Posterior cingulate gyrus (tissue), 11 donors: ENCODE data around the gene LYRM2.

ENCODE experiments used
- DNase-seq, 10 donors: peaks; one replicate each; pipeline versions ENCODE4 v3.0.0 to v3.0.0-alpha.2; 2020 to 2021; ENCODE audit warnings: mixed read lengths in 3 of 10
- intact Hi-C: fragments of 100-400 bp; cut with DNase I; formaldehyde crosslinking; loops from one replicate; pipeline ENCODE4 v1.15.1; 2023

Gene LYRM2, protein sequence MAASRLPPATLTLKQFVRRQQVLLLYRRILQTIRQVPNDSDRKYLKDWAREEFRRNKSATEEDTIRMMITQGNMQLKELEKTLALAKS

DNA sequence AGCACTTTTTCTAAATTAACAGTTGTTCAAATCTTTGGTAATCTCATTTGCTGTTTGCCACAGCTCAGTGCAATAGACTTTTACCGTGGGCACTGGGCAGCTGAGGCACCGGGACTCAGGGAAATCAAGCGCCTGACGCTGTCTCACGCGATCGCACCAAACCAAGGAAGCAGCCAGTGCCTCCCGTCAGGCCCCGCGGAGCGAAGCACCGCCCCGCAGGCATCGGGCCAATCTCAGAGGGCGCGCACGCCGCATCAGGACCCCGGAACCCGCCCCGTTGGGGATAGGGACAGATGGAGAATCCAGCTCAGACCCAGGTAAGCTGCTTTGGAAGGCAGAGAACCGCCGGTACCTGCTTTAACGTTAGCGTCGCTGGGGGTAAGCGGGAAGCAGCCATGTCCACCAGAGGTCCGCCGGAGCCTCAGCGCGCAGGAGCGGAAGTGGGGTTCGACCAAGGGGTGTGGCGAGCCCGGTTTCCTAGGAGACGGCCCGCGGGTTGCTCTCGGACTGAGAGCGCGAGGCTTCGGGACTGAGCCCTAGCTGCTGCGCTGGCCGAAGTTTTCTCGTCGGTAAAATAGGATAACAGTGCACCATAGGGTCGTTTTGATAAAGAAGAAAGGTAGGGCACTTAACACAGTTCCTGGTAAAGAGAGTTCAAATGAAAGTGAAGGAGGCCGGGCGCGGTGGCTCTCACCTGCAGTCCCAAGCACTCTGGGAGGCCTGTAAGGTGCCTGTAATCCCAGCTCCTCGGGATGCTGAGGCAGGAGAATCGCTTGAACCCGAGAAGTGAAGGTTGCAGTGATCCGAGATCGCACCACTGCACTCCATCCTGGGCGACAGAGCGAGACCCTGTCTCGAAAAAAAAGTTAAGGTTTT, at the start of gene LYRM2:
TSS of gene LYRM2 (minus strand) at position 428 of the 876 bp plus-strand sequence. CDS start at position 397, 31 bp downstream.
- DNase-seq: peak; percentile 92 to 99 (median 96)
- intact Hi-C loops: loop anchor here (5.0 kb wide), 2 partner anchors 49 to 271 kb away; no protein-coding TSS in a partner anchor

DNA sequence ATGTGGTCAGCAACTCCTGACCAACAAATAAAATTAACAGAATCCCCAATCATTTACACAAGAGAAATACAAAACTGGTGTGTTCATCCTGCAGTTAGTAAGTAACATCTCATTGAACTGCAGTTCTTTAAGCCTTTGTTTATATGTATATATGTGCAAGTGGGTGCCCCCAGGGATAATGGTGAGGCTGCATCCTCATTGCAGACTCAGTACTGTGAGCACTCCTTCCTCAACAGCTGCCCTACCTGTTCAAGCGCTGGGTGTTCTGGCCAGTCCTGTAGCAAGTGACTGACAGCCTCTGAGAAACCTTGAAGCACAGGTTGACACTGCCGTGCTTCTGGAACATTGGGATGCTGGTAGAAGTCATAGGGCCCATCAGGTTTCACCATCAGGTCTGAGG, 49.8 kb upstream of the LYRM2 start:
- no peak for DNase-seq
- intact Hi-C loops: loop anchor here (5.0 kb wide), 1 partner anchor 51 kb away; the partner anchor contains the start of gene LYRM2

DNA sequence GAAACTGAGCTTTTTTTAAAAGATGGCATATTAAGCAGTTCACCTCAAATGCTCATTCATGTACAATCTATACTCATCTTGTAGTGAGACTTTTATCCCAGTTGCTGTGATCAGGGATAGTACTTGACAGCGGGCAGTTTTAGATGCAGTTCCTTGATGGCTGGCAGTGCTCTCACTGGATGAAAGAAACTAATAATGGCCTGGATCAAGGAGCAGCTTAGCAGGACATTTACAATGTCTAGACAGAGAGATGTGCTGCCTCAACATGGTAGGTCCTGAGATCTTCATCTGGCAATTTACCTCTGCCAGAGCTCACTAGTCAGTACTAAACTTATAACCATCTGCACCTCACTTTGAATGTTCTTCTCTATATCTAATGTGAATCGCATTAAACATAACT, 46.8 kb upstream of the LYRM2 start:
- intact Hi-C loops: loop anchor here (5.0 kb wide), 1 partner anchor 48 kb away; the partner anchor contains the start of gene LYRM2
- DNase-seq: no peak

DNA sequence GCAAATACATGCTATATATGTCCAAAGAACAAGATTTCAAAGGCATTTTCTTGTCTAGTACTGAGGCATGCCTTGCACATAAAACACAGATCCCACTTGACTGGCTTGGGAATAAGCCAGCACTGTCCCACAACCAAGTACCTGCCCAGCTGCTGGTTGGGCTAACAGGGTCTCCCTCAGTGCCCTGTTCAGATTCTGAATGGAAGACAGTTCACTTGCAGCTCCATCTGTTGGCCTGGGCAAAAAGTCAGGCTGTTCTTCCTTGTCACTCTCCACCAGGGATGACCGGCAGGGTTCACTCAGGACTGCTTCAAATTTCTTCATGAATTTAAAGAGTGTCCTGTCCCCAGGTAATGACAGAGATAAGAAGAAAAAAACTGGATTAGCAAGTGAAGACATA, 44.4 kb upstream of the LYRM2 start:
- no peak for DNase-seq
- intact Hi-C loops: no loop called here

DNA sequence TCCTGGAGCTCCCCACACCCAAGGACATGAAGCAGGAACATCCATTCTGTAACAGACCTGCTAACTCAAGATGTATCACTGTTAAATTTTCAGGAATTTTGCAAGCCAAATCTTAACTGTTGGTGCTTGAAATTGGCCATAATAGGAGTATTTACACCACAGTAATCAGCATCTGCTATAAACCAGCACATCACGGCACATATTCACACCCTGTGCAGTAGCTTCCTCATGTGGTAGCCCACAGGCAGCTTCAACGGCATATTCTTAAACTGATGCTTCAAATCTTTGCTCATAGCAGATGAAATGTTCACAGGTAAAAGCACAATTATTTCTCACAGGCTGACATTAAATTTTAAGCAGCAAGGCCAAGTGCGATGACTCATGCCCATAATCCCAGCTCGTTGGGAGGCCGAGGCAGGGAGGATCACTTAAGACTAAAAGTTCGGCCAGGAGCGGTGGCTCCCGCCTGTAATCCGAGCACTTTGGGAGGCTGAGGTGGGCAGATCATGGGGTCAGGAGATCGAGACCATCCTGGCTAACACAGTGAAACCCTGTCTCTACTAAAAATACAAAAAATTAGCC, 43.5 kb upstream of the LYRM2 start:
- intact Hi-C loops: no loop called here
- DNase-seq: peak in 1 of 10 donors; percentile 37

DNA sequence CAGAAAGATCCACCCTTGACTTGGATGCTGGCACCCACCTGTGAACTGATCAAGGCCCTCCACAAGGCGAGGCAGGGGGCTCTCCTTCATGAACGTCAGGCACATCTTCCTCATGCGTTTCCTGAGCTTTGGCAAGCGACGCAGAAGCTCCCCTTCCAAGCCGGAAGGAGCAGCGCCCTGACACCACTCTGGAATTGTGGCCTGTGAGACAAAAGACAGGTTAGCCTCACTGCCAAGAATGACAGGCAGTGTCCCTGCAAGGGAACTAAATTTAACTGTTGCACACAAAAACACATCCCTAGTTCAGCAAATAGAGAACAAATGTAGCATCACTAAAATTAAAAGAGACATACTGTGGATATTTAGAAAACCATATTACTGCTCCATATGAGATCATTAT, 42.0 kb upstream of the LYRM2 start:
- peak in 1 of 10 donors; percentile 36 for DNase-seq
- intact Hi-C loops: no loop called here

DNA sequence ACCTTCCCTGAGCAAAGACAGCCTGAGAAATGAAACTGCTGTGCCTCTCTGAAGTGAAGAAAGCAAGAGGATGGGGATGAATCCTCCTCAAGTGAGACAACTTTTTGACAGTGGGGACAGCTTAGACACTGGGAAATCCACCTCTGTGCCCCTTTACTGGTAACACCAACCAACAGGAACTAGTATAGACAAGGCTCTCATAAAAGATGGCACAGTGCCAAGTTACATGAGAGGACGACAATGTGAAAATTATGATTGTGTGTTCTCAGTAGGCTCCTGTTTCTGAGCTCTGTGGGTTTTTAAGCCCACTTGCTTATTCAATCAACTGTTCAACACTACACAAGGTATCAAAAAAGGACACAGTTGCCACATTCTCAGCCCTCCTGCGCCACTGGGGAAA, 41.6 kb upstream of the LYRM2 start:
- no peak for DNase-seq
- intact Hi-C loops: no loop called here

DNA sequence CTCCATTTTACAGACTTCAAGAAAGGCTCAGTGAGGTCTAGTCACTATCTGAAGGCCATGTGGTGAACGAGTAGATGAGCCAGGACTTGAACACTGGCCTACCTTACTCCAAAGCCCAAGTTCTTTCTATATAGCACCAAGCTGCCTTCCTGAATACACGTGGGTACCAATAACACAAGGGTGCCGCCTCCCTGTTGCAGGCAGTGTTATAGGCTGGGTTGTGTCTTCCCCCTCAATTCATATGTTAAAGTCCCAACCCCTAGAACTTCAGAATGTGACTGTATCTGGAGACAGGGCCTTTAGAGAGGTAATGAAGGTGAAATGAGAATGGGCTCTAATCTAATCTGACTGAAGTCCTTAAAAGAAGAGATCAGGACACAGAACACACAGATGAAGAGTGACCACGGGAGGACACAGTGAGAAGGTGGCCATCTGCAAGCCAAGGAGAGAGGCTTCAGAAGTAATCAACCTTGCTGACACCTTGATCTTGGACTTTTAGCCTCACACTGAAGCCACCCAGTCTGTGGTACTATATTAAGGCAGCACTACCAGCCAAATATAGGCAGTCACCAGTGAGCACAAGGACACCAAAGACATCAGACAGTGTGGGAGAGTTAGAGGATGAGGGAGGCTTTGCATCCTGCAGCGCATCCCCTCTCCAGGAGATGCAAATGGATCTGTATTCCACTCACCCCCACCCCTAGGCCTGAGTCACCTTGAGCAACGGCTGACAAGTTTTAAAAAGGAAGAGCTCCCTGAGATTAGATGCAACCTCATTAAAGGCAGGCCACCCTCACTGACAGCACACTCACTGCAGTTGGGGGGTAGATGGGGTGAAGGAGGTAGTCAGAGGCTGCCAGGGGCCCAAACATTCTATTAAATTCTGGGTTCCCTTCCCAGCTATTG, 40.9 kb upstream of the LYRM2 start:
- intact Hi-C loops: no loop called here
- peak in 1 of 10 donors; percentile 53 for DNase-seq

DNA sequence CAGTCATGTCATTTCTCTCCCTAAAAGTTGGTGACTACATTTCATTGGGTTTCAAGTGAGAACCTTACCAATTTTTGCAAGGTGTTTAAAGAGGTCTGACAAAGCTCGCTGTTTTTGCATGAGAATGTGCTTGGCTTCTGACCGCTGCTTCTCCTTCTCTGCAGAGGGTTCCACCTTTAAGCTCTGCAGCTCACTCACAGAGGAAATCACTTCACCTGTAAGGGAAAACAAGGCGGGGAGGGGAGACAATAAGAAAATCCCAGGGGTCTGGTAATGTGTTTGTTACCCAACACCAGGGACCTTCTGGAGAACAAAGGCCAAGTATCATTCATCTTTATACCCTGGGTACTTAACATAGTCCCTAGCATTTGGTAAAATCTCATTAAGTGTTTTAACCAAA, 40.0 kb upstream of the LYRM2 start:
- intact Hi-C loops: no loop called here
- DNase-seq: no peak

DNA sequence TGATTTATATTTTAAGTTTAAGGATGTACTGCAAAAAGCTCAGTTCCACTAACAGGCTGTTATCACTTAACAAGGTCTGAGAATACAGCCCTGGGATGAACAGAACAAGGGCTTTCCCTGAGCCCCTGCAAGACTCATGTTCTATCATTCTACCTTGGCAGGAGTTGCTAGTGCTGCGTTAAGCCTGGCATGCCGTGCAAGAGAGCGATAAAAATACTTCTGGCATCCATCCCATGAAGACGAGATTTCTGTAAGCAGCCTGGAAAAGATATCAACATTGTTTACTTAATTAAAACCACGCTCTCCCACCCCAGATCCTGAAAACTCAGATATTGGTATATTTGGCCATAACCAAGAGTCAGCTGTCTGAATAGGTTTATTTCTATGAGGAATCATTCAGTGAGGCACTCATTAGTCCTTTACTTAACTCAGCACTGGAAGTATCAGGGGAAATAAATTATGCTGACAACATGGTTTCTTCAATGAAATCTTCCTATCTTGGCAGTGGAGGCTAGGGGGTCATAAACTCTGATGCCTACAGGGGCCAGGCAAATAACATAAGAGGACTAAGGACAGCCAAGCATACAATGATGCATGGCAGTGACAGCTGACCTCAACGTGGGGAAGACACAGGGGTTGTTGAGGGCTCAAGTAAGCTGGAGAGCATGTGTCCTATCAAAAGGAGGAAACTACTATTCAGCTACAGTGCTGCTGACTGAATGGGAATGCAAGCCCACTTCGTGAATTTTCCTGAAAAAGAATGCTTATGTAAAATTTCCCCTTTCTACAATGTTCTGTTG, 37.6 kb upstream of the LYRM2 start:
- intact Hi-C loops: no loop called here
- no peak for DNase-seq

DNA sequence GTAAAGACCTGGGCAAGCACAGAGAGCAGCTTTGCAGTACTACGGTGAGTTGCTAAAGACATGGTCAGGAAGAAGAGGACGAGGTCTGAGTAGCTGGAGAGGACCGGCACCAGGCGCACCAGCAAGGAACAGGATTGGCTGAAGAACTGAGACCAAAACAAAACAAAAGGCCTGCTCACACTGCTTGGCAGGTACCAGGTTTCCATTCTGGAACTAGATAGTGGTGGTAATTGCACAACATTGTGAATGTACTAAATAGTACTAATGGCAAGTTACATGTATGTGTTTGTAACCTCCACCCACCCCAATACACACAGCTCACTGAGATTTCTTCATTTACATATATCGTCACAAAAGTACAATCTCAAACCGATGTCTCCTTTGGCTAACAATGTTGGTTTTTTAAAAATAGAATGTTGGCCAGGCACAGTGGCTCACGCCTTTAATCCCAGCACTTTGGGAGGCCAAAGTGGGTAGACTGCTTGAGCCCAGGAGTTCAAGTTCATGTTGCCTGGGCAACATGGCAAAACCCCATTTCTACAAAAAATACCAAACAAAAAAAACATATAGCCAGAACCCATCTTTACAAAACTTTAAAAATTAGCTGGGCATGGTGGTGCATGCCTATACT, 32.5 kb upstream of the LYRM2 start:
- intact Hi-C loops: no loop called here
- DNase-seq: no peak

DNA sequence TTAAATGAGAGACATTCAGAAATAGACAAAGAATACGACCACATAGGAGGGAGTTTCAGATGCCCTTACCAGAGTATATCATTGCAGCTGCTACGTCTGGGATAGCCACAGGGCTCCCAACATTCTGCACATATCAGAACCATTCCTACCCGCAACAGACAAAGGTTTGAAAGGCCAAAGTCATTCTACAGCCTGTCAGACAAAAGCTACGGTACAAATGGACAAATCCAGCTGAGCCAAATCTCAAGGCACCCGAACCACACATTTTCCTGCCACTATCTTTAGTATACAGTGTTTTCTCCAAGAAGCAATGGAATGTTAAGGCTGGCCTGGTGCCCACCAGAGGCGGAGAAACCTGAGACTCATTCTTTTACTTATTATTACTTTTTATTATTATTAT, 30.5 kb upstream of the LYRM2 start:
- DNase-seq: no peak
- intact Hi-C loops: no loop called here

DNA sequence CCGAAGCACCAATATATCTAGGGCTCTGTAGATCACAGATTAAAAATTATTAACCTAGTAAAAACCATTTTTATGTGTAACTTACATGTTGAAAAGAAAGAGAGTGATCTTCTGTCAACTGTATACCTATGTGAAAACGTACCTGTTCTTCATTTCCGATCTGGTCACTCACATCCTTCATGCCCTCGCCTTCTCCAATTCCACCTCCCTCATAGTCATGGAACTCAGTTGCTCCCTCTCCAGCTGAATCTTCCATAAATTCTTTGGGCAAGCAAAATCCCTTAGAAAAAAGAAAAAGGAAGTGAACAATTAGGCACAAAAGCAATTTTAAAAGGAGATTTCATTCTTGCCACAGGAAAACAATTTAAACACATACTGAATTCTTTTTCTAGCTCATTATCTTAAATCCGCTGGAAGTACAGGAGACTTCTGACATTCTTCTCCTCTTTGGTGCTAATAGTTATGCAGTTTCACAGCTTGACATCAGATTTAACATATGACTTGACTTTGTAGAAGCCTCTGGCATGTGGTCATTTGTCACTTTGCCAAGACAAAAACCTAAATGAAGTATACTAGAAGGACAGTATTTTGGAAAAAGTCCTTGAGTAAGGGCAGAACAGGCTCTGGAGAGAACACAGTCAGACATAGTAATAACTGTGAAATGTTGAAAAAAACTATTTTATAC, 29.5 kb upstream of the LYRM2 start:
- intact Hi-C loops: no loop called here
- DNase-seq: no peak

DNA sequence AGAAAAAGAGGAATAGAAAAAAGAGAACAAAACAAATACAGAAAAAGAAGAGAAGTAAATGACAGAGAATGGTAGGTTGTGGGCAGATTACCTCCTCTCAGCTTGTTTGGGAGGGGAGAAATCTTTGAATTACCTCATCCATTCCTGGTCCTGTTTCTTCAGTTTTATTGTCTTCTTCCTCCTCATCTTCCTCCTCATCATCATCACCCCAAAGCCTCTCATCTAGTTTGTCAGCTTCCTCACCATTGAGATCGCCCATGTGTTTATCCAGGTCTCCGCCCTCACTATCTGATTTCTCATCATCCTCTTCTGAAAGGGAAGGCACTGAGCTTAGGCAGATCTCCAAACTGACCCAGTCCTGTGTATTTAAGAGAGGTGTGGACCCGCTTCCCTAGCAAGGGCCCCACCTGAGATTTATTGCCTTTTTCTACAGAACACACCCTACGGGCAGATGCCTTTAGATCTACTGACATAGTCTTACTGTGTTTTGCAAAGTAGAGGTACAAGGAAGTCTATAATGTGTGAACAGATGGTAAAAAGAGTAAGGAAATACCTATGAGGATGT, 24.2 kb upstream of the LYRM2 start:
- intact Hi-C loops: no loop called here
- DNase-seq: no peak

DNA sequence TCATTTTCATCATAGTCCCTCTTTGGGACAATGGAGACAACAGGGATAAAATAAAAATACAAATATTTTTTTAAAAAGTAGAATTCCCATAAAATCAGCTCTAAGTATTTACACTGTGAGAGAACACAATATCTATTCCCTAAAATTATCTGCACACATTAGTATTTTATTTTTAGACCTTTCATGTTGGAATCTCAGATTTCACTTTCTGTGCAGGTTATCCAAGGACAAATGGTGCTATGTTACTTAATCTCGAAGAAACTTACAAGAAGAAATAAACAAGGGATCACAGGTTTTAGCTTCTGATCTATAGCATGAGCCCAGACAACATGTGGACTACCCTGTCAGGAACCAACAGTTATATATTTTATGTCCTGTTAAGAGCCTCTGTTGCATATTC, 23.0 kb upstream of the LYRM2 start:
- DNase-seq: no peak
- intact Hi-C loops: no loop called here

DNA sequence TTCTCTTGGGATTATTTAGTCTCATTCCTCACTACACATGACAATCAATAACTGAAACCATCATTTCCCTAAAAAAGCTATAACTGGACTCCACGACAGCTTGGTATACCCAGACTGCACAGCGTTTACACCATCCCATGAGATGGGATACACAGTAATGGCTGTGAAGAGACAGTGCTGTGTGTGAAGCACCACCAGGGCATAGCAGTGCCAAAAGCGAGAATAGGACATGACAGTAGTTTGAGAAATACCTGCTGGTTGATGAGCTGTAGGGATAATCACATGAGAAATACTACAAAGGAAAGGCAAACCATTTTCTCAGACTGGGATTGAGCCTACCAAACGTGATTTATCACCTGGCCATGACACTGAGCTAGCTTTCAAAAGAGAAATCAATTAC, 22.4 kb upstream of the LYRM2 start:
- DNase-seq: no peak
- intact Hi-C loops: no loop called here

DNA sequence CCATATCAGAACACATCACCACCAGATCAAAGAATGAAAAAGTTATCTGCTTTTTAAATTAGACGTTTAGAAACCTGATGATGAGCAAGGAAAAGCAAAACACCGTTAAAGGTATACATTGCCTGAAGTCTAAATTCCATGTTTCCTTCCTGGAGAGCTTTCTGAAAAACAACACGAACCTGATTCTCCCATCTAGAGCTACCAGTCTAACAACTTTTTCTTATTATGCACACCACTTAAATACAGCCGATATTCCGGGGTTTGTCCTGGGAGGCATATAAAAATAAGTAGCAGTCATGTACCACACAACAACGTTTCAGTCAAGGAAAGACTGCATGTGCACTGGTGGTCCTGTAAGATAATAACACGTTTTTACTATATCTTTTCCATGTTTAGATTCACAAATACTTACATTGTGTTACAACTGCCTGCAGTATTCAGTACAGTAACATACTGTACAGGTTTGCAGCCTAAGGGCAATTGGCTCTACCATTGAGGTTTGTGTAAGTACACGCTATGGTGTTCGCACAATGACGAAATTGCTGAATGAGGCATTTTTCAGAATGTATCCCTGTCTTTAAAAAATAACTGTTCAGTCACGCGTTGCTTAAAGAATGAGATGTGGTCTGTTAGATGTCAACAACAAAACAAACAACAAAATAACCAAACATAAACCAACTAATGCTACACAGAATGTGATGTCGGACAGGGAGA, 19.1 kb upstream of the LYRM2 start:
- DNase-seq: no peak
- intact Hi-C loops: no loop called here

DNA sequence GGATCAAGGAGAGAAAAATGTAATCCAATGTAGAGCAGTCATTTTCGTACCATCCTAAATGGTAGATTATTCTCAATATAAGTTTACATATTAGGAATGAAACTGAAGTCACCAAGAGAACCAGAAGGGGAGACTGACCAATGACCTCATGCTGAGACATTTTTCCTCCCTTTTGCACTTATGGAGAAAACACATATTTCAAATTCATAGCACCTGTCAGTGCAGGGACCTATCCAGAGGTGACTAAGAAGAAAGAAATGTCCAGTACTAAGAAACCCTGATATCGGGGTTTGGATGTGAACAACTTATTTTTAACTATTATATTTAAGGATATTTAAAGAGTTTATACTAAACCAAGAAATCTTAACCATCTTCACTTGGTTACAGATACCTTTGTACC, 16.6 kb upstream of the LYRM2 start:
- intact Hi-C loops: no loop called here
- no peak for DNase-seq
